Activated naive CD4-positive, alpha-beta T cell treated with anti-CD3 and anti-CD28 coated beads, Interleukin-2, amount 50 U/mL, for 72 hours (primary cell): Measurements from ENCODE around the gene LOC101059915.
A peak's percentile ranks its signal among the peaks of the same experiment; 100 is the strongest.

Source experiments
- ATAC-seq, 2 donors: fragments of 150-1000 bp; cut with Tn5 transposase; 2 replicates each; pipeline ENCODE4 v1.10.0; 2021; ENCODE audit warnings: mild to moderate bottlenecking in 2 of 2, moderate library complexity in 2 of 2
- DNase-seq, 2 donors: peaks; one replicate each; pipeline ENCODE4 v3.0.0; 2021 to 2022; ENCODE audit warnings: low spot score in 2 of 2
- H3K27ac Mint-ChIP-seq, 2 donors: one replicate each; pipeline ENCODE4 v1.8.0; 2022; ENCODE audit warnings: mild to moderate bottlenecking in 2 of 2, mixed read lengths in 2 of 2
- H3K36me3 Mint-ChIP-seq, 2 donors: one replicate each; pipeline ENCODE4 v1.8.0; 2022; ENCODE audit warnings: mixed read lengths in 2 of 2
- H3K9me3 Mint-ChIP-seq, 2 donors: one replicate each; pipeline ENCODE4 v1.8.0; 2022; ENCODE audit warnings: mixed read lengths in 2 of 2

The LOC101059915 gene

GRCh38 chrX:71667328-71668247 is at the start of gene LOC101059915:
Gene LOC101059915 (plus strand): TSS chrX:71667546.
- no peak within 1 kb of the TSS for H3K27ac Mint-ChIP-seq
- no peak for ATAC-seq
- H3K36me3 Mint-ChIP-seq: no peaks in the 10 kb centered on the region
- H3K9me3 Mint-ChIP-seq: no peaks in the 10 kb centered on the region
- no peak for DNase-seq

GRCh38 chrX:71617742-71618141 is 49.6 kb upstream of the LOC101059915 start:
- peaks cover 30 to 42% of the 10 kb centered on the region in 2 donors for H3K36me3 Mint-ChIP-seq
- DNase-seq: no peak
- H3K9me3 Mint-ChIP-seq: no peaks in the 10 kb centered on the region
- no peak for ATAC-seq
- H3K27ac Mint-ChIP-seq: peak overlapping the region; percentile 96 to 99

- Mint-ChIP-seq H3K9me3 (no peaks in the 10 kb centered on the region), H3K27ac (peak within 1 kb of the TSS; percentile 96 to 99), H3K36me3 (peaks cover 25 to 42% of the 10 kb centered on the region in 2 donors)
- peak; percentile 70 to 72 for ATAC-seq
- DNase-seq: peak; percentile 63 to 90
Observed at GRCh38 chrX:71618303-71618721, 49.0 kb upstream of the LOC101059915 start, which contains the start of gene CXCR3. Gene CXCR3 (minus strand): TSS chrX:71618511. CDS start chrX:71618449, 62 bp downstream.

GRCh38 chrX:71618787-71619186 is 48.6 kb upstream of the LOC101059915 start:
- Mint-ChIP-seq H3K27ac (peak overlapping the region; percentile 96 to 99), H3K36me3 (peaks cover 23 to 42% of the 10 kb centered on the region in 2 donors), H3K9me3 (no peaks in the 10 kb centered on the region)
- no peak for DNase-seq
- ATAC-seq: no peak

- no peaks in the 10 kb centered on the region for H3K9me3 Mint-ChIP-seq
- DNase-seq: peak; percentile 54 to 75
- peak; percentile 51 to 66 for ATAC-seq
- peak overlapping the region; percentile 96 to 99 for H3K27ac Mint-ChIP-seq
- H3K36me3 Mint-ChIP-seq: peaks cover 23 to 42% of the 10 kb centered on the region in 2 donors
Observed at GRCh38 chrX:71619193-71619592, 48.2 kb upstream of the LOC101059915 start.

GRCh38 chrX:71619986-71620385 is 47.4 kb upstream of the LOC101059915 start:
- H3K36me3 Mint-ChIP-seq: peaks cover 20 to 37% of the 10 kb centered on the region in 2 donors
- no peak for ATAC-seq
- no peak for DNase-seq
- no peaks in the 10 kb centered on the region for H3K9me3 Mint-ChIP-seq
- peak overlapping the region; percentile 96 to 99 for H3K27ac Mint-ChIP-seq

- peak overlapping the region; percentile 92 to 97 for H3K27ac Mint-ChIP-seq
- H3K36me3 Mint-ChIP-seq: peaks cover 6 to 21% of the 10 kb centered on the region in 2 donors
- ATAC-seq: no peak
- DNase-seq: no peak
- no peaks in the 10 kb centered on the region for H3K9me3 Mint-ChIP-seq
Observed at GRCh38 chrX:71621603-71622002, 45.7 kb upstream of the LOC101059915 start.

GRCh38 chrX:71622032-71622575 is 45.2 kb upstream of the LOC101059915 start:
- DNase-seq (no peak), ATAC-seq (no peak)
- H3K9me3 Mint-ChIP-seq: no peaks in the 10 kb centered on the region
- H3K27ac Mint-ChIP-seq: peak overlapping the region; percentile 97 to 98
- H3K36me3 Mint-ChIP-seq: peaks cover 1 to 16% of the 10 kb centered on the region in 2 donors

- ATAC-seq: peak; percentile 52 to 69
- Mint-ChIP-seq H3K27ac (peak overlapping the region; percentile 97 to 98), H3K9me3 (no peaks in the 10 kb centered on the region), H3K36me3 (peaks cover 0 to 9% of the 10 kb centered on the region in 2 donors)
- peak; percentile 66 to 80 for DNase-seq
Observed at GRCh38 chrX:71622576-71623450, 44.5 kb upstream of the LOC101059915 start.

GRCh38 chrX:71623714-71624113 is 43.6 kb upstream of the LOC101059915 start:
- Mint-ChIP-seq H3K27ac (peak overlapping the region; percentile 97 to 98), H3K9me3 (no peaks in the 10 kb centered on the region), H3K36me3 (peaks cover 0 to 4% of the 10 kb centered on the region in 2 donors)
- DNase-seq (no peak), ATAC-seq (peak in 1 of 2 donors; percentile 22)

- DNase-seq: no peak
- Mint-ChIP-seq H3K9me3 (no peaks in the 10 kb centered on the region), H3K27ac (no peak overlapping the region), H3K36me3 (peaks cover 0 to 4% of the 10 kb centered on the region in 2 donors)
- no peak for ATAC-seq
Observed at GRCh38 chrX:71625471-71625870, 41.9 kb upstream of the LOC101059915 start.

GRCh38 chrX:71626576-71626975 is 40.8 kb upstream of the LOC101059915 start:
- no peak for ATAC-seq
- peaks cover 0 to 2% of the 10 kb centered on the region in 2 donors for H3K36me3 Mint-ChIP-seq

GRCh38 chrX:71627588-71628404 is 39.5 kb upstream of the LOC101059915 start:
- no peak for ATAC-seq
- no peaks in the 10 kb centered on the region for H3K9me3 Mint-ChIP-seq
- DNase-seq: no peak
- H3K27ac Mint-ChIP-seq: no peak overlapping the region
- no peaks in the 10 kb centered on the region for H3K36me3 Mint-ChIP-seq

More at GRCh38 chrX:71626576-71626975, 40.8 kb upstream of the LOC101059915 start:
- Mint-ChIP-seq H3K27ac (no peak overlapping the region), H3K9me3 (no peaks in the 10 kb centered on the region)
- no peak for DNase-seq

- ATAC-seq (no peak), DNase-seq (no peak)
- Mint-ChIP-seq H3K27ac (peak overlapping the region in 1 of 2 donors; percentile 74), H3K36me3 (no peaks in the 10 kb centered on the region), H3K9me3 (no peaks in the 10 kb centered on the region)
Observed at GRCh38 chrX:71629467-71629866, 37.9 kb upstream of the LOC101059915 start.

- ATAC-seq: no peak
- Mint-ChIP-seq H3K27ac (no peak overlapping the region), H3K36me3 (no peaks in the 10 kb centered on the region), H3K9me3 (no peaks in the 10 kb centered on the region)
- DNase-seq: no peak
Observed at GRCh38 chrX:71632923-71633657, 34.3 kb upstream of the LOC101059915 start.
